GM18499 (cell line): ENCODE results near the gene IPO4.

Experiments
- ATAC-seq: cut with Tn5 transposase; IDR thresholded peaks from one replicate; pipeline ENCODE4 v1.9.1; 2021; ENCODE audit warnings: moderate number of reproducible peaks; ENCODE audit not compliant: insufficient read depth, unreplicated experiment

The IPO4 gene

GRCh38 chr14:24195186-24196070 lies 6.8 kb upstream of the IPO4 start, which contains the start of gene TM9SF1:
TSS of gene TM9SF1 (minus strand) at chr14:24195441. CDS start at chr14:24195019, 422 bp downstream.
- peak; percentile 73 for ATAC-seq

- ATAC-seq, result no peak
Observed at GRCh38 chr14:24194873-24195185, 6.2 kb upstream of the IPO4 start.

GRCh38 chr14:24194186-24194872 lies 5.7 kb upstream of the IPO4 start:
- ATAC-seq, result no peak

- no peak for ATAC-seq
Observed at GRCh38 chr14:24192933-24193332, 4.3 kb upstream of the IPO4 start.

DNA sequence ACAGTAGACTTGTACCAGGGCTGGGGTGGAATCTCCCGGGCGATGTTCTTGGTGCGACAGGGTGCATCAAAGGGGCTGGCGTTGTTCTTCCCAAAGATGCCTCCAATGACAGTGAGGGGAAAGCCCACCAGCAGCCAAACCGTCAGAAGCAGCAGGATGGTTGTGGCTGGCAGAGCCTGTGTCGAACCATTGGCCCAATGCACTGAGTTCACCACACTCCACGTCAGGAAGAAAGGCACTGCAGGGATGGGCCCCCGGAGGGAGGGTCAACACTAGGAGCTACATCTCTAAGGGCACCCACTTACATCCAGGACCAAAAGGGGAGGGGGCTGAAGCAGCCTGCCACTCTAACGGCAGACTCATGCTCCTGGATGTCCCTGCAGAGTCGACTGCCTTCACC lies 1.8 kb upstream of the IPO4 start:
- no peak for ATAC-seq

DNA sequence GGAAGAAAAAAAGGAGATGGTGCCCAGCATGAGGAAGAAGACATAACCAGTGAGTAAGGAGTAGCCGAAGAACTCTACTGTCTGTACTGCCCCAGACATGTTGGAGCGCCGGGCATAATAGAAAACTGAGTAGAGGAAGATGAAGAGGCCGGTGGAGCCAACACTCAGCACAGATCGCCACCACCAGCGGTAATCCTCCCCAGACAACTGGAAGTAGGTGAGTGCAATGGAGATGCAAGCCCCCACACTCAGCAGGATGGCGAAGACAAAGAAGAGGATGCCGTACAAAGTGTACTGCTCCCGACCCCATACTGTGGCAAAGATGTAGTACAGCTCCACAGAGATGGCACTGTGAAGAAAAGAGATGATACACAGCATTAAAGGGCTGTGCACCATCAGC lies 844 bp upstream of the IPO4 start:
- no peak for ATAC-seq

GRCh38 chr14:24189059-24189375 lies 401 bp upstream of the IPO4 start:
- no peak for ATAC-seq

- ATAC-seq, result no peak
Observed at GRCh38 chr14:24187539-24187915, 1.1 kb downstream of the IPO4 start.

GRCh38 chr14:24186831-24187538 lies 1.6 kb downstream of the IPO4 start:
- no peak for ATAC-seq

DNA sequence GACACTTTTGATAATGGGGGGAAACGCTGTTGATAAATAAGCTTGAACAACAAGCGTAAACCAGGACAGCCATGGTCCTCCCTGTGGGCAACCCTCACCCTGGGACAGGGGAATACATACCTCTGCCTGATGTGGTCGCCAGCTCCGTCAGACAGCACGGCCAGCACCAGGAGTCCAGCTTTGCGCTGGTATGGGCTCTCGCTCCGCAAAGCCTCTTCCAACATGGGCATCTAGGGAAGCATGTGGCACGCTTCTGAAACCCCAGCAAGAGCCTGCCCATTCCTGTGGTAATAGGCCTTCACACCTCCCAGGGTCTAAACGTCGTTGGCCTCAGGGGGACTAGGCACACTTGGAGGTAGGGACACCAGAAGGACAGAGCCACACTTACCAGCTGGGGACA lies 2.9 kb downstream of the IPO4 start:
- no peak for ATAC-seq

- ATAC-seq, result no peak
Observed at GRCh38 chr14:24185026-24185425, 3.6 kb downstream of the IPO4 start.

- no peak for ATAC-seq
Observed at GRCh38 chr14:24184104-24184970, 4.3 kb downstream of the IPO4 start.

DNA sequence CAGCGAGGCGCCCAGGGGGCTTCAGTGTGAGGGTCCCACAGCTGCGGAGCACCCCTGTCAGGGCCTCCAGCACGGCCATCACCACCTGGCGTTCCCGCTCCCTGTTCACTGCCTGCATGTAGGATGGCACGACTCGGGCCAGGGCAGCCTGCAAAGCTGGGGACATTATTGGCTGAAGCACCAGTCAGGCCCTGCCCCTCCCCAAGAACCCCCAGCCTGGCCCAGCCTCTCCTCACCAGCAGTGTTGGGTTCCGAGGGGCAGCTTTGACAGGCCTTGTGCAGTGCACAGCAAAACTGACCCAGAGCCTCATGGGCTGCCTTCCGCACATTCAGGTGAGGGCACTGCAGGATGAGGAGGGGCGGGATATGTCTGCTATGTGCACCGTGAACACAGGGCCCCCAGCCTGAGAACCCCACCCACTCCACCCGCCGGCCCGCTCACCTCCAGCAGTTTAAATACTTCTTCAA lies 5.6 kb downstream of the IPO4 start:
- ATAC-seq, result no peak

DNA sequence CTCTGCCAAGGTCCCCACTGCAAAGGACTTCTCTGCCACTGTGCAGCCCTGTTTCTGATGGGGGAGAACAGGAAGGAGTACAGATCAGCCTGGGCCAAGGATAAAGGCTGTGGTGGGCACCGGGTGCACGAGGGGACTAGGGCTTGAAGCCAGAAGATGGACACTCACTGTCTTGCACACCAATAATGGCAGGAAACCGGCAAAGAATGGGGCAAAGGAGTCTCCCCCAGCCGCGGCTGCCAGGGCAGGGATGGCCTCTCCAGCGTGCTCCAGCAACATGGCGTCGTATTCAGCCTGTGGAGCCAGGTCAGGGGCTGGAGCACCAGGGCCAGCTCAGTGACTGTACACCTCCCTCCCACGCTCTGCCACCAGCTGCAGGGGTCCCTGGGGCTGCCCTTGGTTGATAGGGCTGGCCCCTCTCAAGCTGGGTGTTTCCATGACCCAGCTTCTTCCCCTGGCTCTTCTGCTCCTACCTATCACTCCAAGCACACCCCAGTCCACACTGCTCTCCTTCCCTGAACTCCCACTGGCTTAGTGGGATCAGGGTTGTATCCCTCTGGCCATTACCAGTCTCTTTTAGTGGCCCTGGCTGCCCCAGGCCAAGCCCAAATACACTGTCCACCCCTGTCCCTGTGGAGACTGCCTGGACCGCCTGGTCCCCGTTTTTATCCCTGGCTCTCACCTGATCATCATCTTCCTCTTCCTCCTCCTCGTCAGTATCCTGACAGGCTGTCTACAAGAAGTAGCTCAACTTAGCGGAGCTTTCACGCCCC lies 6.3 kb downstream of the IPO4 start:
- ATAC-seq, result no peak

- ATAC-seq, result no peak
Observed at GRCh38 chr14:24181371-24182077, 7.1 kb downstream of the IPO4 start.

DNA sequence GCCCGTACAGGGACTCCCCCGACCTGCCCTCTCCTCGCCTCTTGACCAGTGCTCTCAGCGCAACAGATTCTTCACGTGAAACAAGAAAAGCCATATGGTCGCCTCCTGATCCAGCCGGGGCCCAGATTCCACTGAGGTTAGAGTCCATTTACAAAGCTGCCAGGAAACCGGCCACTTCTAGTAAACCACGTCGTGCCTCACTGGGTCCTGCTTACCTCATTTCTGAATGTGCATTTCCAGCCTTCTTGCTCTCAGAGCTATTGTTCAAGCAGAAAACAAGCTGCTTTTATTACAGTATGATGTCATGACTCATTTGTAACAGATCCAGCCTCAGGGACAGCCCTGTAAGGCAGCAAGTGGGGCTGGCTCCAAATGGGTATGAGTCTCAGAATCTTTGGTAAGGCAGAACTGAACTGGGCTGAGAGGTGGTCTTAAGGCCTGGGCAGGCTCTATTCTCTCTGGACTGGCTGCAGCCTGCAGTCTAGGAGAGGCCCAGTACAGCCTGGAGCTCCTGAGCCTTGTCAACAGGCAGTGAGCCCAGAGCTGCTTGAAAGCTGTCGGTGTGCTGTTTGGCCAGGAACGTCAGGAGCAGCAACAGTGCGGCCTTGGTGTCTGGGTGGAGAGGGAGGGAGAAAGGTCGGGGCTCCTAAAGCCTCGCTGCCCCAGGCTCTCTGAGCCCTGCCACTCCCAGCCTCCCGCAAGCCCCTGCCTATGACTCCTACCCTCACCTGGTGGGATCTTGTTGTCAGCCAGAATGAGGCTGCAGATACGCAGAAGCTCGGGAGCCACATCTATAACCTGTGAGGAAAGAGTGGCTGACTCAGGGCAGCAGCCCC lies 8.4 kb downstream of the IPO4 start:
- no peak for ATAC-seq

DNA sequence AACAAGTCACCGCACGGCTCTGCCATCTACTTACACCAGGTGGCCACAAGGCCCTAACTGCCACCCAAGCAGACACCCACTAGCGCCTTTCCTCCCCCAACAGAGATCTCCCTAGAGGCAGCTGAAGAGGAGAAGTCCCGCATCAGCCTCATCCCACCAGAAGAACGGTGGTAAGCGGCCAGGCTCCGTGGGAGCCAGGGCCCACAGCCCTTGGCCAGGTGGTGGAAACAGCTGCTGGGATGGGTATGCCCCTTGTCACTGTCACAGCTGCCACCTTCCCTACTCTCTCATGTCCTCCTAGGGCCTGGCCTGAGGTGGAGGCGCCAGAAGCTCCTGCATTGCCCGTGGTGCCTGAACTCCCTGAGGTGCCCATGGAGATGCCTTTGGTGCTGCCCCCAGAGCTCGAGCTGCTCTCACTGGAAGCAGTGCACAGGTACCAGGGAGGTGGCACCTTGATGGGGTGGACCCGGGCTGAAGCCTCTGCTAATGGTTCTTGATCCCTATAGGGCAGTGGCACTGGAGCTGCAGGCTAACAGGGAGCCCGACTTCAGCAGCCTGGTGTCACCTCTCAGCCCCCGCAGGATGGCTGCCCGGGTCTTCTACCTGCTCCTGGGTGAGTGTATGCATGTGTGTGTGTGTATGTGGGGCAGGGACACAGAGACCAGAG lies 9.2 kb downstream of the IPO4 start:
- no peak for ATAC-seq
